ENCODE measurements around the gene ZNF57. TPM values are rescaled to one million over a fixed set of nuclear protein-coding genes. Genes with fewer than 3 reads are reported as not detected.
"Not testable (repeated sequence)": the region's sequence is repeated elsewhere in the genome, so short reads cannot be mapped to it uniquely, and the experiment has no call there.

ZNF57 gene
- total RNA-seq, 2 experiments from 2014 or later: 4.2 to 5.3 TPM

DNA sequence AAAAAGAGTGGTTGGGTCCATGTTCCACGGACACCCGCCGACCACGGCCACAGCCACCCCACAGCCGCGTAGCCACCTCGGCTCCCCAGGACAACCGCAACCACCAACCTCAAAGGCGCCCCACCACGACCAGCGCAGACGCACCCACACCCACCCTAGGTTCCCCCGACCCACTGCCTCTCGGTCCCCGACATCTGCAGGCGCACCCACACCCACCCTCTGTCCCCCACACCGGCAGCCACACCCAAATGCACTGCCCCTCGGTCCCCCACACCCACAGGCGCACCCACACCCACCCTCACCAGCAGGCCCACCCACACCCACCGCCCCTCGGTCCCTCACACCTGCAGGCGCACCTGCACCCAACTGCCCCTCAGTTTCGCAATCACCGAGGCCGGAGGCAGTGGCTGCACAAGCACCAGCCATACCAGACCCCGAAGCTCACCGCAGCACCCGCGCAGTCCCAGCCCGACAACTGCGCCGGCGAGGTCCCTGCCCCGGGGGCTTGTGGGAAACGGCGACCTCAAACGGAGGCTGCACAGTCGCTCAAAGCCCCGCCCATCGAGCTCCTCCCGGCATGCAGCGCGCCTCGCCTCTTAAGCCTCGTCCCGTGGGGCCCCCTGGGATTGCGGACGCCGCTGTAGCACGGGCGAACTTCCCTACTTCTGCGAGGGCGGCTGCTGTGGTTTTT lies 25.8 kb downstream of the ZNF57 start:
- H3K4me1 Mint-ChIP-seq: no peaks in the 10 kb centered on the region
- no peaks in the 10 kb centered on the region for H3K27me3 Mint-ChIP-seq
- no peak overlapping the region for H3K4me3 Mint-ChIP-seq
- H3K27ac Mint-ChIP-seq: no peak overlapping the region
- H3K36me3 Mint-ChIP-seq: peaks cover 18% of the 10 kb centered on the region
- DNase-seq: no peak
- peaks cover 10% of the 10 kb centered on the region for H3K9me3 Mint-ChIP-seq

DNA sequence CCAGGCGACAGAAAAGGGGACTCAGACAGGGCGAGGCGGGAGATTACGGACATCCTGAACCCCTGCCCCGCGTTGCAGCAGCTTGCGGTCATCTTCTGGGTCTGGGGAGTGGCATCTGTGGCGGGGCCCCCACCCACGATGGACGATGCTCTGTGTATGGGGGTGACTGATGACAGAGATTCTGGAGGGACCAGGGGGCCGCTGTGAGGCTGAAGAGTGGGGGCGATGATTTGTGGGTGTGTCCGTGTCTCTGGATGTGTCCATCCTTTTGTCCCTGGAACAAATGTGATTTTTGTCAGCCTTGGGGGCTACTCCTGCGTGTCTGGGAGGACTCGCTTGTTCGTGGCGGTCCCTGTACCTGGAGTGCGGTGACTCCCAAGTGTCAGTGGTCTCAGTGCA lies 26.3 kb downstream of the ZNF57 start:
- Mint-ChIP-seq H3K27ac (no peak overlapping the region), H3K4me3 (no peak overlapping the region), H3K4me1 (no peaks in the 10 kb centered on the region), H3K36me3 (peaks cover 23% of the 10 kb centered on the region), H3K9me3 (peaks cover 12% of the 10 kb centered on the region), H3K27me3 (no peaks in the 10 kb centered on the region)
- DNase-seq: no peak

DNA sequence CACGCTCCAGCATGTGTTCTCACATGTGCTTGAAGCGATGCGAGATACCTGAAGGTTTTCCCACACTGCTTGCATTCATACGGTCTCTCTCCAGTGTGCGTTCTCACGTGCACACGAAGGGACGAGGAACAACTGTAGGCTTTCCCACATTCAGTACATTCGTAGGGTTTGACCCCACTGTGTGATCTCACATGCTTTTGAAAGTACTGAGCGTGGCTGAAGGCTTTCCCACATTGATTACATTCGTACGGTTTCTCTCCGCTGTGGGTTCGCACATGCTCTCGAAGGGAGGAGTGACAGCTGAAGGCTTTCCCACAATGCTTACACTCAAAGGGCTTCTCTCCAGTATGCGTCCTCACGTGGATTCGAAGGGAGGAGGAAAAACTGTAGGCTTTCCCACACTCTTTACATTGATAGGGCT lies 32.8 kb downstream of the ZNF57 start:
- Mint-ChIP-seq H3K27me3 (no peaks in the 10 kb centered on the region), H3K36me3 (peaks cover 79% of the 10 kb centered on the region), H3K27ac (peak overlapping the region; percentile 34), H3K4me3 (no peak overlapping the region), H3K4me1 (no peaks in the 10 kb centered on the region), H3K9me3 (peaks cover 39% of the 10 kb centered on the region)
- no peak for DNase-seq

DNA sequence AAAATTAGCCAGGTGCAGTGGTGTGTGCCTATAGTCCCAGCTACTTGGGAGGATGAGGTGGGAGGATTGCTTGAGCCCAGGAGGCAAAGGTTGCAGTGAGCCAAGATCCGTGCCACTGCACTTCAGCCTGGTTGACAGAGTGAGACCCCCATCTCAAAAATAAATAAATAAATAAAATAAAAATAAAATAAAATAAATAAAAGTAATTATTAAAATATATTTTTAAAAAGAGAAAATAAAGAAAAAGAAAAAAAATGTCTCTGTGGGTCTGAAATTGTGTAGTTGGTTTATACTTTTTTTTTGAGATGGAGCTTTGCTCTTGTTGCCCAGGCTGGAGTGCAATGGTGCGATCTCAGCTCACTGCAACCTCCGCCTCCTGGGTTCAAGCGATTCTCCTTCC lies 35.1 kb downstream of the ZNF57 start:
- not testable (repeated sequence) for H3K4me3 Mint-ChIP-seq, H3K4me1 Mint-ChIP-seq, DNase-seq, H3K27ac Mint-ChIP-seq, H3K27me3 Mint-ChIP-seq
- Mint-ChIP-seq H3K9me3 (peaks cover 33% of the 10 kb centered on the region), H3K36me3 (peaks cover 73% of the 10 kb centered on the region)

DNA sequence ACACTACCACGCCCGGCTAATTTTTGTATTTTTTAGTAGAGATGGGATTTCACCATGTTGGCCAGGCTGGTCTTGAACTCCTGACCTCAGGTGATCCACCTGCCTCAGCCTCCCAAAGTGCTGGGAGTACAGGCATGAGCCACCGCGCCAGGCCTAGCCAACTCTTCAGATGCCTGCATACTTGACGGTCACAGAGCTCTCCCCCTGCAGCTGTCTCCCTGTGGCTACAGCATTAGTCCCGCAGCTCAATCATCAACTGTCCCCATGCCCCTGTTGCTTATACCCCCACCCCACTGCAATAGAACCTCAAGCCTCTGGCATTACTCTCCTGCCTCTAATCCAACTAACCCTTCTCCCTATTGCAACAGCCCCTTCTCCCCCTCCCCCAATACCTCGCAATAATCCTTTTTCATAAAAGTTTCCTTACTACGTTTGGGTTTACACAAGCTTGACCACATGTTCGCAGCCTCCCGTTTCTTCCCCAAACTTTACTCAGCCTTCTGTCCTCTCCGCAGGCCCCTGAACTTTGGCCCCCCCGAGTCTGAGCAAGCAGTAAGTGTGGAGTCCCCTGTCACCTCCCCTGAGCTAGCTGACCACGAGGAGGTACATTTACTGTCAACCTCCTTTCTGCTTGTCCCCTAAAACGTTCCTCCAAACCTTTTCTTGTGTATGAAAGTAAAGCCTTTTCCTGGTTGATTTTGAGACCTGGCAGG lies 42.4 kb downstream of the ZNF57 start:
- no peak for DNase-seq
- H3K27ac Mint-ChIP-seq: no peak overlapping the region
- H3K9me3 Mint-ChIP-seq: no peaks in the 10 kb centered on the region
- peaks cover 7% of the 10 kb centered on the region for H3K4me1 Mint-ChIP-seq
- H3K36me3 Mint-ChIP-seq: peaks cover 11% of the 10 kb centered on the region
- peak overlapping the region; percentile 92 for H3K4me3 Mint-ChIP-seq
- no peaks in the 10 kb centered on the region for H3K27me3 Mint-ChIP-seq

DNA sequence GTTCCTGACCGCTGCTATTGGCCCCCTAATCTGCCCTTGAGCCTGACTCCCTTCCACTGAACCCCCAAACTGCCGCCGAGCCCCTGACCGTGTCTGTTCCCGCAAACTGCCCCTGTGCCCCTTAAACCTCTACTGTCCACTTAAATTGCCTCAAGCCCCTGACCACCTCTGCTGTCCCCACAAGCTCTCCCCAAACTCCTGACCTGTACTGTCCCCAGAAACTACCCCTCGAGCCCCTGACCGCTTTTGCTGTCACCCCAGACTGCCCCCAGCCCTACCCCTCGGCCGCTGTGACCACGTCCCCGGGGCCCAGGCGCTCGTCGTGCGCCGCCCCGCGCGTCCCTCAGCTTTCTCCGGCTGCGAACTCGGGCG lies 43.7 kb downstream of the ZNF57 start:
- Mint-ChIP-seq H3K27ac (peak overlapping the region; percentile 67), H3K27me3 (no peaks in the 10 kb centered on the region), H3K36me3 (peaks cover 8% of the 10 kb centered on the region), H3K4me1 (peaks cover 12% of the 10 kb centered on the region), H3K9me3 (no peaks in the 10 kb centered on the region), H3K4me3 (peak overlapping the region; percentile 92)
- no peak for DNase-seq

DNA sequence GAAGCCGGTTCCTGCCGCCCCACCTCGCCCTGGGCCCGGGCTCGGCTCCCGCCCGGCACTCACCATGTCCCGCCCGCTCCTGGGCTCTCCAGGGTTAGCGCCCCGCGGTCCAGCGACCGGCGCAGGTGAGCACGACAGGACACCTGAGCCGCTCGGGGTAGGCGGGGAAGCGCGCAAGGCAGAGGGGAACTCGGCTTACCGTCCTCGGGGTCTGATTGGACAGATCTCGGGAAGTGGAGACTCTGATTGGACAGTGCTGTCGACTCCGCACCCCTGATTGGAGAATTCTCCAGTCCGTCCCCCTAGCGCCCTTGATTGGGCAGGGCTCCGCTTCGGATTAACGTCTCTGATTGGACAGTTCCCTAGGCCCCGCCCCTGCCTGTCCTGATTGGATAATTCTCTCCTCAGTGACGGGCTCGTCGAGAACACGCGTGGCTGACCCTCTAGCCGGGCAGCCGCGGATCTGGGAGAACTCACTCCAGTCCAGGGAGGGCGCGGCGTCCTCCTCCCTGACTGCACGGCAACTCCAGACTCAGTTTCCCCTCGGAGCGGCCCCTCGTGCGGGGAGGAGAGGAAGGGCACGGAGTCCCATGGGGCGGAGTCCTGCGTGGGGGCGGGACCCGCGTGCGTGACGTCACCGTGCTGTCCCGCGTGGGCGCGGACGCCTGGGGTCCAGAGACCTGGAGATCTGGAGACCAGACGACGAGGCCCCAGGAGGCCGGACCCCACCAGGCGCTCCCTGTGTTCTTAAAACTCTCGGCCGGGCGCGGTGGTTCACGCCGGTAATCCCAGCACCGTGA lies 44.2 kb downstream of the ZNF57 start, which contains the start of gene ZNF77:
ZNF77 (minus strand) TSS at position 197 of the 800 bp plus-strand sequence; CDS start at position 66, 131 bp downstream.
- H3K9me3 Mint-ChIP-seq: no peaks in the 10 kb centered on the region
- DNase-seq: peak; percentile 96
- peaks cover 9% of the 10 kb centered on the region for H3K36me3 Mint-ChIP-seq
- peak within 1 kb of the TSS; percentile 97 for H3K27ac Mint-ChIP-seq
- H3K4me1 Mint-ChIP-seq: peaks cover 18% of the 10 kb centered on the region
- H3K4me3 Mint-ChIP-seq: peak within 1 kb of the TSS; percentile 92
- H3K27me3 Mint-ChIP-seq: no peaks in the 10 kb centered on the region

DNA sequence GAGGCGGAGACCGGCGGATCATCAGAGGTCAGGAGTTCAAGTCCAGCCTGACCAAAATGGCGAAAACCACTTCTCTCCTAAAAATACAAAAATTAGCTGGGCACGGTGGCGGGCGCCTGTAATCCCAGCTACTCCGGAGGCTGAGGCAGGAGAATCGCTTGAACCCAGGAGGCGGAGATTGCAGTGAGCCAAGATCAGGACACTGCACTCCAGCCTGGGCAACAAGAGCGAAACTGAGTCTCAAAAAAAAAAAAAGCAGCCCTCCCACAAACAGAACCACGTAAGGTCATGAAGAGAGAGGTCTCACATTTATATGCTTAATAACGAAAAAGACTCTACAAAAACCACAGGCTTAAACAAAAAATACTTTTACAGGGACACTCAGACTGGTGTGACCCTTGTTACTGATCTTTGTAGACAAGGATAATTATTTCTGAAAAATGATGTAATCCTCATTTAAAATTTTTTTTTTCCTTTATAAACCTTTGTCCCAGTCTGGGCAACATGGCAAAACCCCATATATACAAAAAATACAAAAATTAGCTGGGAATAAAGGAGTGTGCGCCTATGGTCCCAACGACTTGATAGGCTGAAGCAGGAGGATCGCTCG lies 45.0 kb downstream of the ZNF57 start:
- H3K4me3 Mint-ChIP-seq: peak overlapping the region; percentile 92
- peaks cover 18% of the 10 kb centered on the region for H3K4me1 Mint-ChIP-seq
- H3K27me3 Mint-ChIP-seq: no peaks in the 10 kb centered on the region
- no peak for DNase-seq
- H3K9me3 Mint-ChIP-seq: no peaks in the 10 kb centered on the region
- peak overlapping the region; percentile 97 for H3K27ac Mint-ChIP-seq
- H3K36me3 Mint-ChIP-seq: peaks cover 9% of the 10 kb centered on the region

DNA sequence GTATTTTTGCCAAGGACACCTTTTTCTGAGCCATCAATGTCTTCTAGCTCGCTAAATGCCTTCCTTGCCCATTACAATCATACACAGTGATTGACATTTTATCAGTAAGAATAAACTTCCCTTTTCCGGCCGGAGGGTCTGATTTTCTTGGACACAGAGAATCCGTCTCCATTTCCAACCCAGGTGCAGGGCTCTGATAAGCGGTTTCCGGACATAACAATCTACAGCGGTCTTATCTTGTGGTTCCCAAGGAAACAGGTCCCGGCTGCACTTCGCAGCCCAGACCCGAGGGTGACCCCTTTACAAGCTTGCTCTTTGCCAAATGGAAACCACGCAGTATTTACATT lies 49.2 kb downstream of the ZNF57 start:
- H3K27ac Mint-ChIP-seq: peak overlapping the region; percentile 98
- no peaks in the 10 kb centered on the region for H3K9me3 Mint-ChIP-seq
- H3K36me3 Mint-ChIP-seq: peaks cover 9% of the 10 kb centered on the region
- no peak for DNase-seq
- peak overlapping the region; percentile 98 for H3K4me3 Mint-ChIP-seq
- H3K27me3 Mint-ChIP-seq: no peaks in the 10 kb centered on the region
- H3K4me1 Mint-ChIP-seq: peaks cover 14% of the 10 kb centered on the region

DNA sequence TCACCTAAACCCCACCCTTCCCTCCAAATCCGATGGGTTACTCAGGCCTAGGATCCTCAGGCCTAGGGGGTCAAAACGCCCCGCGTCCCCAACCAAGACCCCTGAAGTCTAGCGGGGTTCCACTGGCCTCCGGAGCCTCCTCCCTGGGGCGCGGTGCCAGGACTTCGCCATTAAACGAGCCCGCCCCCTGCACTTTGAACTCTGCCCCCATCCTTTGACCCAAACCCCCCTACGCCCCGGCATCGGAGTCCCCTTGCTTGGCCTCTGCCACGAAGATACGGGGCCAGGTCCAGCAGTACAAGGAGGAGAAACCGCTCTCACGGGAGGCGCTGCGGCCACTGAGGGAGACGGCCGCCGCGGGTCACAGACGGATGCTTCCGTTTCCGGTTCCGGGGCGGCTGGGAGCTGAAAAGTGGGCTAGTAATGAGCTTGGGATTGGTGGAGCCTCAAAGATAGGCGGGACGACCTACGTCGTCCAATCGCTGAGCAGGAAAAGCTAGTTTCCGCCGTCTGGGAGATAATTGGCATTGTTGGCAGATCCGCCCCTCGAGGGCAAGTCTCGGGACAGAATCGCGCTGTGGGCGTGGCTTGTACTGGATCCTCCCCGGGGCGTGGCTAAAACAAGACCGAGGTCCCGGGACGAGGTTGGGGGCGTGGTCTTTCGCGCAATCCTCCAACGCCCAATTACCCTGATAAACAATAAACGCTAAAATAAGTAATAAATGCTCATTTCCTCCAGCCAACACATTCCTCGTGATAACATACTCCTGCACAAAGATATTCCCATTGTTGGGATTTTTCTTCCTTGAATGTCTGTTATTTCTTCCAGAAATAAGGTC lies 49.8 kb downstream of the ZNF57 start:
- Mint-ChIP-seq H3K4me1 (peaks cover 14% of the 10 kb centered on the region), H3K36me3 (peaks cover 9% of the 10 kb centered on the region), H3K4me3 (peak overlapping the region; percentile 98), H3K27ac (peak overlapping the region; percentile 98), H3K9me3 (no peaks in the 10 kb centered on the region), H3K27me3 (no peaks in the 10 kb centered on the region)
- DNase-seq: peak; percentile 98

DNA sequence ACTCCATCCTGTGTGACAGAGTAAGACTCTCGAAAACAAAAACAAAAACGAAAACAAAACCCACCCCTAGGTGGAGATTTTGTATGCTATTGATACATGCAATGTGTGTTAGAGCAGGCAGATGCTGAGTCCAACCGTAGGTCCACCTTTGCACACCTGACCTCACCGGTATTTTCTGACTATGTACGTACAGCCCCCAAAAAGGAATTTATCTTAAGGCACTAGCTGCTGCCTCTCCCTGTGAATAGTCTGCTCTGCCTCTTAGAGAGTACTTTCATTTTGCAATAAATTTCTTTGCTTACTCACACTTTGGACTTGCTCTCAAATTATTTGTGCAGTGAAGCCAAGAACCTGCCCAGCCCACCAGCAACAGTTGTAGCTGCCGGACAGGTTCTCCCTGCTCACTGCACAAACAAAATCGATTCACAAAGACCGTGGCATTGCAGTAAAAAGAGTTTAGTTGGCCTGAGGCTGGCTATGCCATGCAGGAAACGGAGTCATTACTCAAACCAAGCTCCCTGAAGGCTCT lies 52.3 kb downstream of the ZNF57 start:
- no peak overlapping the region for H3K4me3 Mint-ChIP-seq
- H3K4me1 Mint-ChIP-seq: peaks cover 13% of the 10 kb centered on the region
- H3K27me3 Mint-ChIP-seq: no peaks in the 10 kb centered on the region
- no peaks in the 10 kb centered on the region for H3K9me3 Mint-ChIP-seq
- H3K36me3 Mint-ChIP-seq: peaks cover 4% of the 10 kb centered on the region
- DNase-seq: no peak
- no peak overlapping the region for H3K27ac Mint-ChIP-seq

DNA sequence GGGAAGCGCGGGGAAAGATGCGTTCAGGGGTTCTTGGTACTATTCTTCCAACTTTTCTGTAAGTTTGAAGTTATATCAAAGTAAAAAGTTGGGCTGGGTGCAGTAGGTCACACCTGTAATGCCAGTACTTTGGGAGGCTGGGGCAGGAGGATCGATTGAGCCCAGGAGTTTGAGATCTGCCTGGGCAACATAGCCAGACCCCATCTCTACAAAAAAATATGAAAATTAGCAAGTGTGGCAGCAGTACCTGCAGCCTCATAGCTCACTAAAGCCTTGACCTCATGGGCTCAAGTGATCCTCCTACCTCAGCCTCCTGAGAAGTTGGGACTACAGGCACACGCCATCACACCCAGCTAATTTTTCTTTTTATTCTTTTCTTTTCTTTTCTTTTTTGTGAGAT lies 56.4 kb downstream of the ZNF57 start:
- no peak overlapping the region for H3K4me3 Mint-ChIP-seq
- peaks cover 3% of the 10 kb centered on the region for H3K4me1 Mint-ChIP-seq
- H3K27ac Mint-ChIP-seq: no peak overlapping the region
- no peaks in the 10 kb centered on the region for H3K27me3 Mint-ChIP-seq
- H3K36me3 Mint-ChIP-seq: no peaks in the 10 kb centered on the region
- DNase-seq: no peak
- H3K9me3 Mint-ChIP-seq: no peaks in the 10 kb centered on the region

DNA sequence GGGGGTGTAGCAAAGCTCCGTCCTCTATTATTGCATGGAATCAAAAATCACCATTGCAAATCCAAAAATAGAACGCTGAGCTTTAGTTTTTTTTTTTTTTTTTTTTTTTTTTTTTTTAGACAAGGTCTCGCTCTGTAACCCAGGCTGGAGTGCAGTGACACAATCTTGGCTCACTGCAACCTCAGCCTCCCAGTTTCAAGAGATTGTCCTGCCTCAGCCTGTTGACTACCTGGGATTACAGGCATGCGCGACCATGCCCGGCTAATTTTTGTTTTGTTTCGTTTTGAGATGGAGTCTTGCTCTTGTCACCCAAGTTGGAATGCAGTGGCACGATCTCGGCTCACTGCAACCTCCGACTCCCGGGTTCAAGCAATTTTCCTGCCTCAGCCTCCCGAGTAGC lies 59.4 kb downstream of the ZNF57 start:
- no peak for DNase-seq
- no peaks in the 10 kb centered on the region for H3K9me3 Mint-ChIP-seq
- peaks cover 6% of the 10 kb centered on the region for H3K4me1 Mint-ChIP-seq
- no peak overlapping the region for H3K4me3 Mint-ChIP-seq
- H3K36me3 Mint-ChIP-seq: no peaks in the 10 kb centered on the region
- no peak overlapping the region for H3K27ac Mint-ChIP-seq
- H3K27me3 Mint-ChIP-seq: no peaks in the 10 kb centered on the region

DNA sequence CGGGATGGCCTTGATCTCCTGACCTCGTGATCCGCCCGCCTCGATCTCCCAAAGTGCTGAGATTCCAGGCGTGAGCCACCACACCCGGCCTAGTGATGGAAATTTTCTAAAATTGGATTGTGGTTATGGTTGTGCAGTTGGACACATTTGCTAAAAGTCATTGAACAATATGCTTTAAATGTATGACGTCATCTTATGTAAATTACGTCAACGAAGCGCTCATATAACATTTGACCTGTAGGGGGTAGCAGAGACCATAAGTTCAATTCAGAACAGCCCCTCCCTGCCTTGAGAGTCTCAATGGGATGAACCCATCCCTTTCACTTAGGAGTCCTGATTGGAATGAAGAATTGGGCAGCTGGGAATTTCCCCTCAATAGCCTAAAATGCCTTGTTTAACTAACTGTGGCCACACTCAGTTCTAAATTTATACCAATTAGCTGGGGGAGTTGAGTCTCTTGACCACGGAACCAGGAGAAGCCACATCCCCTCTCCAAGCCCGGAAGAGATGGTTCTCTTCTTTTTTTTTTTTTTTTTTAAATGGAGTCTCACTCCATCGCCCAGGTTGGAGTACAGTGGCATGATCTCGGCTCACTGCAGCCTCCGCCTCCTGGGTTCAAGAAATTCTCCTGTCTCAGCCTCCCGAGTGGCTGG lies 61.4 kb downstream of the ZNF57 start:
- no peak for DNase-seq
- H3K4me1 Mint-ChIP-seq: peaks cover 6% of the 10 kb centered on the region
- H3K27ac Mint-ChIP-seq: no peak overlapping the region
- H3K27me3 Mint-ChIP-seq: no peaks in the 10 kb centered on the region
- no peak overlapping the region for H3K4me3 Mint-ChIP-seq
- no peaks in the 10 kb centered on the region for H3K9me3 Mint-ChIP-seq
- H3K36me3 Mint-ChIP-seq: no peaks in the 10 kb centered on the region
